ENCODE data around the gene CISTR.
A peak's percentile ranks its signal among the peaks of the same experiment; 100 is the strongest.
"Not testable (repeated sequence)": the region's sequence is repeated elsewhere in the genome, so short reads cannot be mapped to it uniquely, and the experiment has no call there.

The CISTR gene

DNA sequence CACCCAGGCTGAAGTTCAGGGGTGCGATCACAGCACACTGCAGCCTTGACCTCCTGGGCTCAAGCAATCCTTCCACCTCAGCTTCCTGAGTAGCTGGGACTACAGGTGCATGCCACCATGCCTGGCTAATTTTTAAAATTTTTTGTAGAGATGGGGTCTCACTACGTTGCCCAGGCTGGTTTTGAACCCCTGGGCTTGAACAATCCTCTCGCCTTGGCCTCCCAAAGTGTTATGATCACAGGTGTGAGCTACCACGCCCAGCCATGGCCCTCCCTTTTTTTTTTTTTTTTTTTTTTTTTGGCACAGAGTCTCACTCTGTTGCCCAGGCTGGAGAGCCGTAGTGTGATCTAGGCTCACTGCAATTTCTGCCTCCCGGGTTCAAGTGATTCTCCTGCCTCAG, 33.2 kb downstream of the CISTR start:
- DNase-seq (ENCODE audit: low spot score), result not testable (repeated sequence)

DNA sequence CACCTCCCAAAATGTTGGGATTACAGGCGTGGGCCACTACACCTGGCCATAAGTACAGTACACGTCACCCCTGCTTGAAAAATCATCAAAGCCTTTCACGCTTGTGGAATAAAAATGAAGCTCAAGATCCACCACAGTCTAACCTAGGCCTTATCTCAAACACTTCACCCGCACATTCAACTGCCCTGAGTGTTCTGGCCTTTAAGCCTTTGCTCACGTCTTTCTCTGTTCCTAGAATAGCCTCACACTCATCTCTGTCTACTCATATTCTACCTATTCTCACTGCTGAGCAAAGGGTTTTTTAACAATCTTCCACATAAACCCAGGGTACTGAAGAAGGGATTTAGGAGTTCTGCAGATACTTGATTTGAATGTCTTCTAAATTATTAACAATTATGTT, 34.5 kb downstream of the CISTR start:
- DNase-seq (ENCODE audit: low spot score), result no peak

DNA sequence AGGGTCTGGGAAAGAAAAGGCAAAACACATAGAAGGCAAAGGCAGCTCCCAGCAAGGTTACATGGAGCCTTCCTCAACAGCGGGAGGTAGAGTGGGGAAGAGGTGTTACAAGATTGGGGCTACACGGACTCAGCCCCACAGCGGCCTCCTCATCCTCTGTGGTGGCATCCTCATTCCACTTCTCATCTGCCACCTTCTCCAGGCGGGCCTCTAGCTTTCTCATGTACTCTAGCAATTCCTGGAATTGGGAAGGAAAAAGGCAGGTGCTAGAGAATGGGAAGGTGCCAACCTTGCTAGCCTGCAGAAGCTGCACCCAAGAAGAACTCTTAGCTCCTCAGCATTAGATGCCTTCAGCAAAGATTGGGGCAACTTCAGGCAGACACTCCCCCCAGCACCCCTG, 37.8 kb downstream of the CISTR start:
- DNase-seq (ENCODE audit: low spot score), result no peak

DNA sequence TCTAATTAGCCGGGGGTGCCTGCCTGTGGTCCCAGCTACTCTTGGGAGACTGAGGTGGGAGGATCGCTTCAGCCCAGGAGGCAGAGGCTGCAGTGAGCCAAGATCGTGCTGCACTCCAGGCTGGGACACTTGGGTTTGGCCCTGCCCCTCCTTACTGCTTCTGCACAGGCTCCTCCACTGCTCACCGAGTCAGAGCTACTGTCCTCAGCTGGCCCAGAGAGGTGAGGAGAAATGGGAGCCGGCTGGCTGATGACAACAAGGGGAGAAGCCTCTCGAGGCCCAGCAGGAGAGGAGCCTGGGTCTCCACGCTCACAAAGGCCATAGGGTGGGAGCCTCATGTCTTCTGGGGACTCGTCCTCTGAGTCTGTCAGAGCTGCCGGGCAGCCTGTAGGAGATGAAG, 38.3 kb downstream of the CISTR start:
- DNase-seq (ENCODE audit: low spot score), result no peak

DNA sequence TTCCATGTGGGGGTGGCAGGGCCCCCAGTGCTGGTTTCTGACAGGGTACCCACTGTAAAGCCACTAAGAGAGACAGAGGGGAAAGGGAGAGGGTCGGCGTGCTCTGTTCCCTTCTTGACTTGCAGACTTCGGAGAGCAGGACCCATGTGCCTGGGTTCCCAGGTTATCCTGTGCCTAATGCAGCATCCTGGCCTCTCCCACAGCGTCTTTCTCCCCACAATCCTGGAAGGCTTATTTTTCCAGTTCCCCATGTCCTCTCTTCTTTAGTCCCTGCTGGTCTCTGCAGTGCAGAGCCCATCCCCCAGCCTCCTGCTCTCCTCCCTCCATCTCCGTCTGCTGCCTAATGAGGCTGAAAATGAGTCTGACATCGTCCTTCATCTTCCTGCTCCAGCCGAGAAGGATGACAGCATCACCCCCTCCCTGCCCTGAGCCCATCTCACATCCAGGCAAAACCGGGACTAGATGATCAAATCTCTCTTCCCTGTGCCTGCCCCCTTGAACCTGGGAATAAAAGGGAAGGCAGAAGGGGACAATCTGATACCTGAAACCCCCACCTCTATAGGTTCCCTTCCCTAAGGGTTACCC, 39.6 kb downstream of the CISTR start:
- no peak for DNase-seq (ENCODE audit: low spot score)

DNA sequence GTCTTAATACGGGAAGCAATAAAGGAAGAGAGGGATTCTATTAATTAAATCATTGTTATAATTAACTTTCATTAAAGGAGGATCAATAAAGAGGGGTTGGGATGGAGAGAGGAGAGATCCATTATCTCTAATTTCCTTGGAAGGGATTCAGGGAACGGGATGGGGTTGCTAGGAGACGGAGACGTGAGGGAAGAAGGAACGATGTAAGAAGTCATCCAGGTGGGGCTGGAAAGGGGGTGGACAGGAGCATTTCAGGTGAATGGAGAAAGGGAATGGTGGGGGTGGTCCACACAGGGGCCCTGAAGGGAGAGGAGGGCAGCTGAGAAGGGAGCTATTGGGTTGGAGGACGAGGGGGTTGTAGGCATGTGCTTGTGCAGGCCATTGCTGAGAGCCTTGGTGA, 41.7 kb downstream of the CISTR start:
- no peak for DNase-seq (ENCODE audit: low spot score)

DNA sequence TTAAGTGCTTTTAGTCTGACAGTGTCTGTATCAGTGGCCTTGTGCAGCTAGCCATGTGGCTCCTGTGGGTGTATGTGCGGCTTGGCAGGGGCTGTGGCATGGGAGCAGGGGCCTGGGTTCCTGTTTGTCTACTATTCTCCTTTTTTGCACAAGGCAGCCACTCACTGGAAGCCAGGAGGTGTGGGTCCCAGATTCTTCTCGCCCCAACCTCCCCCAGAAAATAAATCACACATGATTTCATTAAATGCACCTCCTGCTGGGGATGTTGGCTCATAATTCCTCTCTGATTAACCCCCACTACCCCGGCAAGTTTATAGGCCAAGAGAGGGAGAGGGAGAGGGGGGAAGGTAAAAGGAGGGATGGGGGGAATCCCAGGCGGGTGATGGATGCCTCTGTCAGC, 42.1 kb downstream of the CISTR start:
- no peak for DNase-seq (ENCODE audit: low spot score)

DNA sequence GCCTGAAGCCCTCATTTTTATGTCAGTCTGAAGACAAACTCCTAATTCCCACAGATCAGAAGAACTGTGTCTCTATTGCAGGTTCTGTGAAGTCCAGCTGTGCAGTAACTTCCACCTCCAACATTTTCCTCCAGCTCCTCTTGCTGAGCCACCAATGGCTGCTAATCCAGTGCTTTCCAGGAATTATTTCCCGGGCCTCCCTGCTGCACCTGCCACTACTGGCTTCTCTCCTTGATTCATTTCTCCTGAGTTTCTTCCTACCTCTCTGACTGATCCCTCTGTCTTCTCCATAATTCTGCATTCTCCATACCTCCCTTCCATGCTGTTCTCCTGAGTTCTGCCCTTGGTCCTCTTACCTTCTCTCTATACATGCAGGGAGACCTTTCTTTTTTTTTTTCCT, 45.7 kb downstream of the CISTR start:
- no peak for DNase-seq (ENCODE audit: low spot score)

DNA sequence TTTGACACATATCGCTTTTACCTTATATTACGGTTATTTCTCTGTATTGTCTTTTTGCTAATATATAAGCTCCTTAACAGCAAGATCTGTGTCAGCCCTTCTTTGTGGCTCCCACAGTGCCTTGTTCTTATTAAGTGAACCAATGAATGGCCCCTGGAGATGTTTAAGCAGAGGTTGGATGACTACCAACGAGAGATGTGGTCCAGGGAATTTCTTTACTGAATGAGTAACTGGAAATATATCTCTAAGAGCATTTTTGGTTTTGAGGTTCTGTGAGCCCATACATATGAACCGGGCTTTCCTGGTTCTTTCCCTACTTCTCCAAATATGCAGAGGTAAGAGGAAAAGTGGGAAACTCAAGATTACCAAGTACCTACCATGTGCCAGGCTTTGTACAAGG, 48.0 kb downstream of the CISTR start:
- no peak for DNase-seq (ENCODE audit: low spot score)

DNA sequence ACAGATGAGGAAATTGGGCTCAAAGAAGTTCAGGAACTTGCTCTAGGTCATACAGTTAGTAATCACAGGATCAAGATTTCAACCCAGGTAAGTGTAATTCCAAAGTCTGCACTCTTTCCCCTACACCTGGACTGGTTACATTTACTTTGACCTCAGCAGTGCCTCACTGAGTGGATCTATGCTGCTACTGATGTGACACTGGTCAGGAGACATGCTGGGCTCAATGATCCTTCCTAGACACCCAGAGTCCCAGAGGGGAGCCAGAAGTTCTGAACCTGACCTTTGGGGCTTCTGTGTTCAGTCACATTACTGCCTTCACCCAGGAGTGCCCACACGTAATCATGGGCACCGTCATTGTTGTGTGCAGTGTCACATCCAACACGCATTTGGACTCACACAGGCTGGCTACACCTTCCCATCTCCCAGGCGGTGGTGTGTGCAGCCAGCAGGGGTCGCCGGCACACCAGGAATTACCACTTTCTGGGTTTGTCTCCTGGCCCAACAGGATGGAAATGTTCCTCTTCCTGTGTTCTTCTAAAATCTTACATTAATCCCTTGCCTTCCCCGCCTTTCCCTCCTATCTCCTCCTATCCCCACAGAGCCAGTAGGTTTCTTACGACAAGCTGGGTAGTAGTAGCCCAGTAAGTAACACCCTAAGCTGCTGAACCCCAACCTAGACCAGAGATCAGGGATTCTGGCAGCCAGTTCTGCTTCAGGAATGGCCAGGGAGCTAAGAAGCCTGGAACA, 50.1 kb downstream of the CISTR start:
- peak; percentile 84 for DNase-seq (ENCODE audit: low spot score)

DNA sequence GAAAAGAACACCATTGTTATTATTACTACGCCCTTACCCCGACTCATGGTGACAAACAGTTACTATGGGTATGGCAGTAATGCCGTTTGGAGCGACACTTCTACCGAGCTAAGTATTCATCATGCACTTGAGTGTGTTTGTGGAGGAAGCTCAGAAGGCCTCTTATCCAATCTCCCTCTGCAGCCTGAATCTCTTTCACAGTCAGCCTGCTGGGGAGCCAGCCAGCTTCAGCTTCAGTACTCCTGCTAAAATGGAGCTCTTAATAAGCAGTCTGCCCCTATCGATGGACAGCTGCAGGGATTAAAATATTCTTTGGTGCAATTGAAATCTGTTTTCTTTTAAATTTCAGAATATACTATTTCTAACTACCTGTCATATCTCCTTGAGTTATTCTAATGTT, 51.2 kb downstream of the CISTR start:
- no peak for DNase-seq (ENCODE audit: low spot score)

DNA sequence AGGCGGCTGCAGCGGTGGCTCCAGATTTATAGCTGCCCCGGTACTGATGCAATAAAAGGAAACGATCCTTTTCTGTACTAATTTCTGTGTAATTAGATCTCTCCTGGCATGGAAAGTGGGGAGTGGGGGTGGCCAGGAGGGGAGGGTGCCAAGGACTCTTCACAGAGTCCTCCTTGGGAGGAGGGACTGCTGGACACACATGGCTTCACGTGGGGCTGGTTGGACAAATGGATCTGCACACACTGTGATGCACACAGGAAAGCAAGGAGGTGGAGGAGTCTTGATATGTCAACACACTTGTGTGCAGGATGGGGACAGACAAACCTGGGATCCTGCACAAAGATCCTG, 52.1 kb downstream of the CISTR start:
- no peak for DNase-seq (ENCODE audit: low spot score)

DNA sequence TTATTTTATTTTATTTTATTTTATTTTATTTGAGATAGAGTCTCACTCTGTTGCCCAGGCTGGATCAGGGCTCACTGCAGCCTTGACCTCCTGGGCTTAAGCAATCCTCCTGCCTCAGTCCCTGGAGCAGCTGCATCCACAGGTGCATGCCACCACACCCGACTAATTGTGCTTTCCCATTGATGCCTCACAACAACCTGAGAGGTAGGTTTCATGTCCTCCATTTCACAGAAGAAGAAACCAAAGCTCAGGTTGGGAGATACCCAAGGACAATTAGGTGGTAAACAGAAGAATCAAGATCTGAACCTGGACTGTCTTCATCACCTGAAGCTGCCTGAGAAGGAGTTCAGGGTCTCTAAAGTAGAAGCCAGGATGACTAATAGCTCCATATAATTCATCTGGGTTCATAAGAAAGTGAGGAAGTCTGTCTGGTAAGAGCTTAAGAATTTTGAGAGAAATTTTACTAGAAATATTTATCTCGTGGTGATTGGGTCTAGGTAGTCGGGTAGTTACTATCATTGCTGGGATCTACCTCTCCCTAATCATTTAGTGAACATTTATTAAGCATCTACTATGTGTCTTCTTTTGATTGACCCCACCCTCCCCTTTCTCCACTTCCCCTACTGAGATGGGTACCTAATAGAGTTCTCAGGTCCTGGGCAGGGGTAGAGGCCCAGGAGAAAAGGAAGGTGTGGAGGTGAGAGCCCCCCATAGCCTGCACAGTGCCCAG, 52.7 kb downstream of the CISTR start:
- DNase-seq (ENCODE audit: low spot score), result no peak

DNA sequence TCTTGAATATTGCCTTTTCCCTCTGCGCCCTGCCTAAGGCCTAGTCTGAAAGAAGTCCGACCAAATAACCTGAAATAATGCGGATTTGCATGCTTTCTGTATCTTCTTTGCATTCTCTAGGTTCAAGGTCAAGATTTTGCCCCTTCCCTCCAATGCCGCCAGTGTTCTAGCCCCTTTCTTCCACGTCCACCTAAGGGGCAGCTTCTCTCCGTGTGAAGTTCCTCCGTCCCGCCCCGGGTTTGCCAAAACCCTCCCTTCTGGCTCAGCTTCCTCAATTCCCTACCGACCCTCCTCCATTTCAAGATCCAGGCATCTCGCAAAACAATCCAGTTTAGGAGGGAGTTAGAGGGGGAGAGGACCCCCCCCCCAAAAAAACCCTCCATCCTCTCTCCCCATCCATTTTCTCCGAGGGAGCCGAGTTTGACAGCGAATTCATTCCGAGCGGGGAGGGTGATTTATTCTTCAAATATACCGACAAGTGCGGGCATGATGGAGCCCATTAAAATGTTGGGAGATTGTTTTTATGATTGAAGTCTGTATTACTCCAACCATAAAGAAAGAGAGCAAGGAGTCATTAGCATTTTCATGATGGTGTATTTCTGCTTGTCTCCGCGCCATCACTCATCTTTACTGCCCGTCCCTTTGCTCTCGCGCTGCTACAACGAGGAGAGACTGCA, 55.0 kb downstream of the CISTR start:
- DNase-seq (ENCODE audit: low spot score), result no peak
